GM12875 (cell line): ENCODE measurements around the gene MGAT3.

Experiments used
- H3K4me3 ChIP-seq: one replicate; pipeline ENCODE4 v1.5.1; 2011; ENCODE audit warnings: low read depth, low read length, control low read depth
- CTCF ChIP-seq: IDR thresholded peaks from 2 replicates; pipeline ENCODE4 v1.5.1; 2011; ENCODE audit warnings: low read depth, mild to moderate bottlenecking, control low read depth, inconsistent platforms, low read length, moderate library complexity, borderline replicate concordance; ENCODE audit not compliant: insufficient read depth

MGAT3 gene

GRCh38 chr22:39476664-39477063 lies 19.9 kb downstream of the MGAT3 start:
- no peak for TF ChIP-seq CTCF
- H3K4me3 ChIP-seq = no peak overlapping the region

- TF ChIP-seq CTCF = no peak
- no peak overlapping the region for H3K4me3 ChIP-seq
Observed at GRCh38 chr22:39477542-39477941, 20.7 kb downstream of the MGAT3 start.

- TF ChIP-seq CTCF = no peak
- H3K4me3 ChIP-seq = no peak overlapping the region
Observed at GRCh38 chr22:39478441-39478850, 21.6 kb downstream of the MGAT3 start.

GRCh38 chr22:39479254-39479653 lies 22.4 kb downstream of the MGAT3 start:
- TF ChIP-seq CTCF = no peak
- H3K4me3 ChIP-seq = no peak overlapping the region

GRCh38 chr22:39480557-39480956 lies 23.7 kb downstream of the MGAT3 start:
- TF ChIP-seq CTCF = no peak
- no peak overlapping the region for H3K4me3 ChIP-seq

GRCh38 chr22:39481054-39481453 lies 24.2 kb downstream of the MGAT3 start:
- no peak overlapping the region for H3K4me3 ChIP-seq
- TF ChIP-seq CTCF = no peak

- no peak for TF ChIP-seq CTCF
- no peak overlapping the region for H3K4me3 ChIP-seq
Observed at GRCh38 chr22:39481595-39481994, 24.8 kb downstream of the MGAT3 start.
